Mesothelial cell of epicardium (in vitro differentiated cells): ENCODE results near the gene VPS54. TPM values are rescaled to one million over a fixed set of nuclear protein-coding genes. Genes with fewer than 3 reads are reported as not detected.
A peak's percentile ranks its signal among the peaks of the same experiment; 100 is the strongest.

ENCODE experiments used
- DNase-seq, 2 experiments: peaks; one replicate each; pipeline ENCODE4 v3.0.0; 2021; ENCODE audit warnings: low spot score in 2 of 2; ENCODE audit not compliant: unreplicated experiment in 2 of 2
- H3K27ac Mint-ChIP-seq: 2 replicates; pipeline ENCODE4 v1.8.0; 2021; ENCODE audit warnings: mixed read lengths
- H3K27me3 Mint-ChIP-seq: 2 replicates; pipeline ENCODE4 v1.8.0; 2021; ENCODE audit warnings: low read depth, mixed read lengths
- H3K36me3 Mint-ChIP-seq: 2 replicates; pipeline ENCODE4 v1.8.0; 2021; ENCODE audit warnings: mixed read lengths
- H3K4me1 Mint-ChIP-seq: 2 replicates; pipeline ENCODE4 v1.8.0; 2021; ENCODE audit warnings: mixed read lengths
- H3K4me3 Mint-ChIP-seq: 2 replicates; pipeline ENCODE4 v1.8.0; 2021; ENCODE audit warnings: mild to moderate bottlenecking, moderate library complexity, mixed read lengths
- H3K9me3 Mint-ChIP-seq: 2 replicates; pipeline ENCODE4 v1.8.0; 2021; ENCODE audit warnings: mixed read lengths
- CTCF ChIP-seq: fragments of 200-600 bp; sonication (generic); IDR thresholded peaks from one replicate; pipeline ENCODE4 v1.5.0; 2021; ENCODE audit warnings: antibody characterized with exemption; ENCODE audit not compliant: unreplicated experiment
- total RNA-seq: library from RNA; stranded (reverse); gene quantifications from 3 replicates; pipeline ENCODE4 v1.2.1, GENCODE V29; 2021

The VPS54 gene
- total RNA-seq, 1 donor from 2014 or later = 35.4 TPM

- DNase-seq = peak in 1 of 2 experiments; percentile 41
- peaks cover 2% of the 10 kb centered on the region for H3K4me1 Mint-ChIP-seq
- peak overlapping the region; percentile 55 for H3K27ac Mint-ChIP-seq
- H3K36me3 Mint-ChIP-seq = peaks cover 30% of the 10 kb centered on the region
- no peak overlapping the region for H3K4me3 Mint-ChIP-seq
- no peaks in the 10 kb centered on the region for H3K27me3 Mint-ChIP-seq
- peak; percentile 68 for TF ChIP-seq CTCF
- no peaks in the 10 kb centered on the region for H3K9me3 Mint-ChIP-seq
Measured at GRCh38 chr2:63888490-63889402, 130.5 kb downstream of the VPS54 start.

- Mint-ChIP-seq H3K36me3 (peaks cover 33% of the 10 kb centered on the region), H3K4me3 (no peak overlapping the region), H3K9me3 (no peaks in the 10 kb centered on the region), H3K27me3 (no peaks in the 10 kb centered on the region), H3K27ac (peak overlapping the region; percentile 59), H3K4me1 (peaks cover 1% of the 10 kb centered on the region)
- TF ChIP-seq CTCF = no peak
- DNase-seq = no peak
Measured at GRCh38 chr2:63888053-63888452, 131.2 kb downstream of the VPS54 start.

GRCh38 chr2:63886445-63886844 lies 132.8 kb downstream of the VPS54 start:
- H3K4me1 Mint-ChIP-seq = peaks cover 2% of the 10 kb centered on the region
- no peaks in the 10 kb centered on the region for H3K27me3 Mint-ChIP-seq
- no peak overlapping the region for H3K27ac Mint-ChIP-seq
- no peaks in the 10 kb centered on the region for H3K9me3 Mint-ChIP-seq
- H3K36me3 Mint-ChIP-seq = peaks cover 36% of the 10 kb centered on the region
- no peak for TF ChIP-seq CTCF
- H3K4me3 Mint-ChIP-seq = no peak overlapping the region
- no peak for DNase-seq

- Mint-ChIP-seq H3K27ac (no peak overlapping the region), H3K36me3 (peaks cover 23% of the 10 kb centered on the region), H3K9me3 (no peaks in the 10 kb centered on the region), H3K4me1 (peaks cover 2% of the 10 kb centered on the region), H3K4me3 (no peak overlapping the region), H3K27me3 (no peaks in the 10 kb centered on the region)
- DNase-seq = no peak
- TF ChIP-seq CTCF = no peak
Measured at GRCh38 chr2:63882395-63883105, 136.7 kb downstream of the VPS54 start.

GRCh38 chr2:63881205-63881604 lies 138.0 kb downstream of the VPS54 start:
- no peaks in the 10 kb centered on the region for H3K9me3 Mint-ChIP-seq
- no peak for DNase-seq
- no peak for TF ChIP-seq CTCF
- H3K27ac Mint-ChIP-seq = no peak overlapping the region
- no peak overlapping the region for H3K4me3 Mint-ChIP-seq
- H3K4me1 Mint-ChIP-seq = peaks cover 2% of the 10 kb centered on the region
- peaks cover 26% of the 10 kb centered on the region for H3K36me3 Mint-ChIP-seq
- no peaks in the 10 kb centered on the region for H3K27me3 Mint-ChIP-seq
